K562 (cell line): ENCODE measurements around the gene MALAT1. TPM values are rescaled to one million over a fixed set of nuclear protein-coding genes. Genes with fewer than 3 reads are reported as not detected.

Source experiments
- CBFA2T3 ChIP-seq: fragments of 450-650 bp; IDR thresholded peaks from 2 replicates; pipeline ENCODE4 v1.6.1; 2017
- FOXM1 ChIP-seq, 2 experiments: fragments of 450-650 bp in 1 of 2; sonication (generic) in 1 of 2; formaldehyde crosslinking in 1 of 2; IDR thresholded peaks; 2 replicates each; pipeline versions ENCODE4 v1.6.1 to v1.9.0; 2017 to 2022; ENCODE audit warnings: low read depth in 2 of 2, mild to moderate bottlenecking in 2 of 2, missing genetic modification reagents in 1 of 2, moderate library complexity in 1 of 2
- HDAC3 ChIP-seq: fragments of 450-650 bp; IDR thresholded peaks from 2 replicates; pipeline ENCODE4 v1.6.1; 2018; ENCODE audit warnings: borderline replicate concordance, mild to moderate bottlenecking, moderate library complexity; ENCODE audit not compliant: partially characterized antibody
- KLF6 ChIP-seq: fragments of 250-450 bp; sonication (Bioruptor Pico); IDR thresholded peaks from 2 replicates; pipeline ENCODE4 v1.4.0; 2020; ENCODE audit warnings: mild to moderate bottlenecking, moderate library complexity, borderline replicate concordance
- NCOR1 ChIP-seq: fragments of 450-650 bp; IDR thresholded peaks from 2 replicates; pipeline ENCODE4 v1.6.1; 2016; ENCODE audit warnings: mild to moderate bottlenecking, moderate library complexity
- POLR2A ChIP-seq: fragments of 450-650 bp; conservative IDR thresholded peaks from 2 replicates; pipeline ENCODE4 v1.6.1; 2016
- RUNX1 ChIP-seq: sonication (generic); IDR thresholded peaks from 2 replicates; pipeline ENCODE4 v1.6.1; 2016; ENCODE audit warnings: antibody characterized with exemption, low read depth
- SMARCE1 ChIP-seq: fragments of 450-650 bp; IDR thresholded peaks from 2 replicates; pipeline ENCODE4 v1.7.1; 2016; ENCODE audit warnings: mild to moderate bottlenecking
- SOX6 ChIP-seq: fragments of 450-650 bp; IDR thresholded peaks from 2 replicates; pipeline ENCODE4 v1.6.1; 2014; ENCODE audit warnings: mild to moderate bottlenecking
- SPI1 ChIP-seq: IDR thresholded peaks from 2 replicates; pipeline ENCODE4 v1.6.1; 2011; ENCODE audit warnings: low read depth, low read length, control low read depth, borderline replicate concordance
- ZNF212 ChIP-seq: fragments of 450-650 bp; formaldehyde crosslinking; IDR thresholded peaks from 2 replicates; pipeline ENCODE4 v1.4.0; 2020; ENCODE audit warnings: mild to moderate bottlenecking
- ZNF217 ChIP-seq: sonication (generic); formaldehyde crosslinking; IDR thresholded peaks from 2 replicates; pipeline ENCODE4 v1.8.0; 2022; ENCODE audit warnings: mild to moderate bottlenecking, missing genetic modification reagents
- ZNF764 ChIP-seq: fragments of 250-450 bp; sonication (Bioruptor Pico); IDR thresholded peaks from 2 replicates; pipeline ENCODE4 v1.4.0; 2020; ENCODE audit warnings: low read depth, mild to moderate bottlenecking, moderate library complexity
- polyA plus RNA-seq, 8 experiments: library from polyadenylated mRNA; depleted of rRNA in 4 of 8; stranded (reverse) in 5 of 8; unstranded in 3 of 8; fragments of >200 nt; fragmentation: Nextera tagmentation in 2 of 8; fragmentation: Illumina TruSeq in 1 of 8; extraction: Ambion mirVana in 2 of 8; extraction: Trizol in 1 of 8; gene quantifications; 2 replicates each; pipeline versions ENCODE4 v1.2.1 to v1.2.3, GENCODE V29; 2011 to 2014; ENCODE audit warnings: inconsistent platforms in 1 of 8, missing spikeins in 1 of 8
- total RNA-seq, 7 experiments: library from RNA; depleted of rRNA in 6 of 7; stranded (reverse); fragments of >200 nt in 6 of 7; fragmentation: Illumina TruSeq in 2 of 7; extraction: Trizol in 2 of 7; gene quantifications; 2 replicates each; pipeline versions ENCODE4 v1.2.1 to v1.2.3, GENCODE V29; 2011 to 2021; ENCODE audit warnings: low replicate concordance in 1 of 7
- TF ChIP-seq, protein P1 (sequence below): sonication (generic); formaldehyde crosslinking; IDR thresholded peaks from 2 replicates; pipeline ENCODE4 v1.9.0; 2022; ENCODE audit warnings: mild to moderate bottlenecking, missing genetic modification reagents
- TF ChIP-seq, protein P2 (sequence below): fragments of 200-800 bp; sonication (Bioruptor generic); IDR thresholded peaks from 2 replicates; pipeline ENCODE4 v1.6.1; 2016; ENCODE audit warnings: missing genetic modification characterization, missing compliant biosample characterization
- TF ChIP-seq, protein P3 (sequence below), 2 experiments: fragments of 450-650 bp; IDR thresholded peaks; 2 replicates each; pipeline ENCODE4 v1.6.1; 2018; ENCODE audit warnings: mild to moderate bottlenecking in 2 of 2, low read depth in 1 of 2; ENCODE audit not compliant: partially characterized antibody in 2 of 2
- TF ChIP-seq, protein P4 (sequence below), 2 experiments: IDR thresholded peaks; 2 replicates each; pipeline ENCODE4 v1.6.1; 2012; ENCODE audit warnings: improper control_type of control experiment in 2 of 2, low read depth in 2 of 2, low read length in 2 of 2, borderline replicate concordance in 1 of 2

MALAT1 gene
- total and polyA plus RNA-seq, 9 of the 15 experiments (the other 6 are each of a cell fraction or from before 2014, with no cell fraction given), result 363 to 8,715 (median 2,351) TPM

- TF ChIP-seq ZNF212 (CRISPR knock-in tag) (no peak), RUNX1 (no peak), KLF6 (CRISPR knock-in tag) (no peak), ZNF764 (CRISPR knock-in tag) (no peak), POLR2A (no peak), SPI1 (no peak), SOX6 (no peak), ZNF217 (CRISPR knock-in tag) (no peak), FOXM1 (IDR thresholded peaks at IDR 0.05; ENCODE audit: low read depth) (no peak), FOXM1 (CRISPR knock-in tag; IDR thresholded peaks at IDR 0.05; ENCODE audit: low read depth) (no peak), HDAC3 (no peak), CBFA2T3 (no peak), SMARCE1 (no peak), NCOR1 (no peak)
- TF ChIP-seq, protein P1, sequence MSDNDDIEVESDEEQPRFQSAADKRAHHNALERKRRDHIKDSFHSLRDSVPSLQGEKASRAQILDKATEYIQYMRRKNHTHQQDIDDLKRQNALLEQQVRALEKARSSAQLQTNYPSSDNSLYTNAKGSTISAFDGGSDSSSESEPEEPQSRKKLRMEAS (CRISPR knock-in tag), result no peak
- TF ChIP-seq, protein P2, sequence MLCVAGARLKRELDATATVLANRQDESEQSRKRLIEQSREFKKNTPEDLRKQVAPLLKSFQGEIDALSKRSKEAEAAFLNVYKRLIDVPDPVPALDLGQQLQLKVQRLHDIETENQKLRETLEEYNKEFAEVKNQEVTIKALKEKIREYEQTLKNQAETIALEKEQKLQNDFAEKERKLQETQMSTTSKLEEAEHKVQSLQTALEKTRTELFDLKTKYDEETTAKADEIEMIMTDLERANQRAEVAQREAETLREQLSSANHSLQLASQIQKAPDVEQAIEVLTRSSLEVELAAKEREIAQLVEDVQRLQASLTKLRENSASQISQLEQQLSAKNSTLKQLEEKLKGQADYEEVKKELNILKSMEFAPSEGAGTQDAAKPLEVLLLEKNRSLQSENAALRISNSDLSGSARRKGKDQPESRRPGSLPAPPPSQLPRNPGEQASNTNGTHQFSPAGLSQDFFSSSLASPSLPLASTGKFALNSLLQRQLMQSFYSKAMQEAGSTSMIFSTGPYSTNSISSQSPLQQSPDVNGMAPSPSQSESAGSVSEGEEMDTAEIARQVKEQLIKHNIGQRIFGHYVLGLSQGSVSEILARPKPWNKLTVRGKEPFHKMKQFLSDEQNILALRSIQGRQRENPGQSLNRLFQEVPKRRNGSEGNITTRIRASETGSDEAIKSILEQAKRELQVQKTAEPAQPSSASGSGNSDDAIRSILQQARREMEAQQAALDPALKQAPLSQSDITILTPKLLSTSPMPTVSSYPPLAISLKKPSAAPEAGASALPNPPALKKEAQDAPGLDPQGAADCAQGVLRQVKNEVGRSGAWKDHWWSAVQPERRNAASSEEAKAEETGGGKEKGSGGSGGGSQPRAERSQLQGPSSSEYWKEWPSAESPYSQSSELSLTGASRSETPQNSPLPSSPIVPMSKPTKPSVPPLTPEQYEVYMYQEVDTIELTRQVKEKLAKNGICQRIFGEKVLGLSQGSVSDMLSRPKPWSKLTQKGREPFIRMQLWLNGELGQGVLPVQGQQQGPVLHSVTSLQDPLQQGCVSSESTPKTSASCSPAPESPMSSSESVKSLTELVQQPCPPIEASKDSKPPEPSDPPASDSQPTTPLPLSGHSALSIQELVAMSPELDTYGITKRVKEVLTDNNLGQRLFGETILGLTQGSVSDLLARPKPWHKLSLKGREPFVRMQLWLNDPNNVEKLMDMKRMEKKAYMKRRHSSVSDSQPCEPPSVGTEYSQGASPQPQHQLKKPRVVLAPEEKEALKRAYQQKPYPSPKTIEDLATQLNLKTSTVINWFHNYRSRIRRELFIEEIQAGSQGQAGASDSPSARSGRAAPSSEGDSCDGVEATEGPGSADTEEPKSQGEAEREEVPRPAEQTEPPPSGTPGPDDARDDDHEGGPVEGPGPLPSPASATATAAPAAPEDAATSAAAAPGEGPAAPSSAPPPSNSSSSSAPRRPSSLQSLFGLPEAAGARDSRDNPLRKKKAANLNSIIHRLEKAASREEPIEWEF (CRISPR knock-in tag), result no peak
- TF ChIP-seq, protein P3, sequence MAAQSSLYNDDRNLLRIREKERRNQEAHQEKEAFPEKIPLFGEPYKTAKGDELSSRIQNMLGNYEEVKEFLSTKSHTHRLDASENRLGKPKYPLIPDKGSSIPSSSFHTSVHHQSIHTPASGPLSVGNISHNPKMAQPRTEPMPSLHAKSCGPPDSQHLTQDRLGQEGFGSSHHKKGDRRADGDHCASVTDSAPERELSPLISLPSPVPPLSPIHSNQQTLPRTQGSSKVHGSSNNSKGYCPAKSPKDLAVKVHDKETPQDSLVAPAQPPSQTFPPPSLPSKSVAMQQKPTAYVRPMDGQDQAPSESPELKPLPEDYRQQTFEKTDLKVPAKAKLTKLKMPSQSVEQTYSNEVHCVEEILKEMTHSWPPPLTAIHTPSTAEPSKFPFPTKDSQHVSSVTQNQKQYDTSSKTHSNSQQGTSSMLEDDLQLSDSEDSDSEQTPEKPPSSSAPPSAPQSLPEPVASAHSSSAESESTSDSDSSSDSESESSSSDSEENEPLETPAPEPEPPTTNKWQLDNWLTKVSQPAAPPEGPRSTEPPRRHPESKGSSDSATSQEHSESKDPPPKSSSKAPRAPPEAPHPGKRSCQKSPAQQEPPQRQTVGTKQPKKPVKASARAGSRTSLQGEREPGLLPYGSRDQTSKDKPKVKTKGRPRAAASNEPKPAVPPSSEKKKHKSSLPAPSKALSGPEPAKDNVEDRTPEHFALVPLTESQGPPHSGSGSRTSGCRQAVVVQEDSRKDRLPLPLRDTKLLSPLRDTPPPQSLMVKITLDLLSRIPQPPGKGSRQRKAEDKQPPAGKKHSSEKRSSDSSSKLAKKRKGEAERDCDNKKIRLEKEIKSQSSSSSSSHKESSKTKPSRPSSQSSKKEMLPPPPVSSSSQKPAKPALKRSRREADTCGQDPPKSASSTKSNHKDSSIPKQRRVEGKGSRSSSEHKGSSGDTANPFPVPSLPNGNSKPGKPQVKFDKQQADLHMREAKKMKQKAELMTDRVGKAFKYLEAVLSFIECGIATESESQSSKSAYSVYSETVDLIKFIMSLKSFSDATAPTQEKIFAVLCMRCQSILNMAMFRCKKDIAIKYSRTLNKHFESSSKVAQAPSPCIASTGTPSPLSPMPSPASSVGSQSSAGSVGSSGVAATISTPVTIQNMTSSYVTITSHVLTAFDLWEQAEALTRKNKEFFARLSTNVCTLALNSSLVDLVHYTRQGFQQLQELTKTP (IDR thresholded peaks at IDR 0.05; ENCODE audit: low read depth in 1 of 2, partially characterized antibody in 2 of 2), result no peak
- TF ChIP-seq, protein P4, sequence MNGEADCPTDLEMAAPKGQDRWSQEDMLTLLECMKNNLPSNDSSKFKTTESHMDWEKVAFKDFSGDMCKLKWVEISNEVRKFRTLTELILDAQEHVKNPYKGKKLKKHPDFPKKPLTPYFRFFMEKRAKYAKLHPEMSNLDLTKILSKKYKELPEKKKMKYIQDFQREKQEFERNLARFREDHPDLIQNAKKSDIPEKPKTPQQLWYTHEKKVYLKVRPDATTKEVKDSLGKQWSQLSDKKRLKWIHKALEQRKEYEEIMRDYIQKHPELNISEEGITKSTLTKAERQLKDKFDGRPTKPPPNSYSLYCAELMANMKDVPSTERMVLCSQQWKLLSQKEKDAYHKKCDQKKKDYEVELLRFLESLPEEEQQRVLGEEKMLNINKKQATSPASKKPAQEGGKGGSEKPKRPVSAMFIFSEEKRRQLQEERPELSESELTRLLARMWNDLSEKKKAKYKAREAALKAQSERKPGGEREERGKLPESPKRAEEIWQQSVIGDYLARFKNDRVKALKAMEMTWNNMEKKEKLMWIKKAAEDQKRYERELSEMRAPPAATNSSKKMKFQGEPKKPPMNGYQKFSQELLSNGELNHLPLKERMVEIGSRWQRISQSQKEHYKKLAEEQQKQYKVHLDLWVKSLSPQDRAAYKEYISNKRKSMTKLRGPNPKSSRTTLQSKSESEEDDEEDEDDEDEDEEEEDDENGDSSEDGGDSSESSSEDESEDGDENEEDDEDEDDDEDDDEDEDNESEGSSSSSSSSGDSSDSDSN (IDR thresholded peaks at IDR 0.05; ENCODE audit: borderline replicate concordance in 1 of 2, low read depth in 2 of 2, low read length in 2 of 2), result no peak
These were observed 56.9 kb downstream of the MALAT1 start (continued) for GRCh38 chr11:65555693-65556231.
